Lower lobe of right lung (tissue), 2 donors: ENCODE data around the gene LACTBL1. TPM values are rescaled to one million over a fixed set of nuclear protein-coding genes. Genes with fewer than 3 reads are reported as not detected.

Source experiments
- ATAC-seq, 2 donors: fragments of 200-7000 bp; cut with Tn5 transposase; one replicate each; pipeline ENCODE4 v1.9.1; 2020 to 2022; ENCODE audit warnings: mild to moderate bottlenecking in 2 of 2, moderate library complexity in 2 of 2
- DNase-seq: peaks from one replicate; pipeline ENCODE4 v3.0.0-alpha.2; 2020
- H3K27ac ChIP-seq: fragments of 200-600 bp; one replicate; pipeline ENCODE4 v1.8.0; 2022
- H3K27me3 ChIP-seq: fragments of 200-600 bp; one replicate; pipeline ENCODE4 v1.8.0; 2022; ENCODE audit warnings: low read depth
- H3K36me3 ChIP-seq: fragments of 200-600 bp; one replicate; pipeline ENCODE4 v1.8.0; 2022; ENCODE audit warnings: mild to moderate bottlenecking
- H3K4me1 ChIP-seq: fragments of 200-600 bp; one replicate; pipeline ENCODE4 v1.8.0; 2022
- H3K4me3 ChIP-seq: fragments of 200-600 bp; one replicate; pipeline ENCODE4 v1.8.0; 2022; ENCODE audit warnings: mild to moderate bottlenecking
- H3K9me3 ChIP-seq: fragments of 200-600 bp; one replicate; pipeline ENCODE4 v1.8.0; 2022
- CTCF ChIP-seq: fragments of 200-600 bp; IDR thresholded peaks from one replicate; pipeline ENCODE4 v1.8.0; 2022; ENCODE audit warnings: antibody characterized with exemption, mild to moderate bottlenecking
- intact Hi-C: fragments of 100-400 bp; cut with DNase I; formaldehyde crosslinking; loops from one replicate; pipeline ENCODE4 v1.11.0; 2022
- total RNA-seq: library from RNA; stranded (reverse); fragmentation: NEBNext Ultra II Directional; extraction: Animal tissue kit (Norgen Biotek cat#: 25700); gene quantifications from one replicate; pipeline ENCODE4 v1.2.1, GENCODE V29; 2021
- donor health status: DM: no; HTN: yes; CAD: no; lungs with severe emphysema.

Gene LACTBL1
- total RNA-seq, 1 donor from 2014 or later = not detected

GRCh38 chr1:22920026-22920733 is 52.5 kb downstream of the LACTBL1 start:
- intact Hi-C loops = no loop called here
- Histone ChIP-seq H3K36me3 (no peaks in the 10 kb centered on the region), H3K4me3 (no peak overlapping the region), H3K27me3 (no peaks in the 10 kb centered on the region), H3K27ac (no peak overlapping the region), H3K4me1 (no peaks in the 10 kb centered on the region), H3K9me3 (no peaks in the 10 kb centered on the region)
- TF ChIP-seq CTCF = no peak
- DNase-seq = no peak
- ATAC-seq = no peak

GRCh38 chr1:22919341-22920025 is 53.2 kb downstream of the LACTBL1 start:
- no peak for DNase-seq
- TF ChIP-seq CTCF = no peak
- H3K27me3 ChIP-seq = no peaks in the 10 kb centered on the region
- no peaks in the 10 kb centered on the region for H3K36me3 ChIP-seq
- no peak overlapping the region for H3K4me3 ChIP-seq
- no peak overlapping the region for H3K27ac ChIP-seq
- intact Hi-C loops = no loop called here
- no peaks in the 10 kb centered on the region for H3K4me1 ChIP-seq
- no peaks in the 10 kb centered on the region for H3K9me3 ChIP-seq
- ATAC-seq = no peak

- no peak overlapping the region for H3K4me3 ChIP-seq
- no peaks in the 10 kb centered on the region for H3K4me1 ChIP-seq
- no peaks in the 10 kb centered on the region for H3K9me3 ChIP-seq
- no peak for TF ChIP-seq CTCF
- no peak overlapping the region for H3K27ac ChIP-seq
- H3K27me3 ChIP-seq = no peaks in the 10 kb centered on the region
- no peak for DNase-seq
- intact Hi-C loops = no loop called here
- no peaks in the 10 kb centered on the region for H3K36me3 ChIP-seq
- ATAC-seq = no peak
These were observed 54.0 kb downstream of the LACTBL1 start for GRCh38 chr1:22918644-22919043.

GRCh38 chr1:22917989-22918388 is 54.7 kb downstream of the LACTBL1 start:
- no peak overlapping the region for H3K4me3 ChIP-seq
- TF ChIP-seq CTCF = no peak
- intact Hi-C loops = no loop called here
- no peaks in the 10 kb centered on the region for H3K4me1 ChIP-seq
- DNase-seq (no peak), ATAC-seq (no peak)
- no peak overlapping the region for H3K27ac ChIP-seq
- H3K27me3 ChIP-seq = no peaks in the 10 kb centered on the region
- H3K36me3 ChIP-seq = no peaks in the 10 kb centered on the region
- H3K9me3 ChIP-seq = no peaks in the 10 kb centered on the region

GRCh38 chr1:22916471-22916820 is 56.2 kb downstream of the LACTBL1 start:
- no peak for TF ChIP-seq CTCF
- H3K9me3 ChIP-seq = no peaks in the 10 kb centered on the region
- peak in 1 of 2 donors; percentile 33 for ATAC-seq

More at GRCh38 chr1:22916471-22916820, 56.2 kb downstream of the LACTBL1 start:
- Histone ChIP-seq H3K4me3 (no peak overlapping the region), H3K36me3 (no peaks in the 10 kb centered on the region), H3K27me3 (no peaks in the 10 kb centered on the region), H3K4me1 (no peaks in the 10 kb centered on the region), H3K27ac (no peak overlapping the region)
- intact Hi-C loops = no loop called here
- DNase-seq = peak; percentile 51
